ENCODE data around the gene STK24. TPM values are rescaled to one million over a fixed set of nuclear protein-coding genes. Genes with fewer than 3 reads are reported as not detected.

Gene STK24
- total RNA-seq, 4 donors from 2014 or later, result 29.7 to 73.5 (median 62.6) TPM

- H3K27me3 ChIP-seq, result no peaks in the 10 kb centered on the region
- DNase-seq, result no peak
- H3K4me3 ChIP-seq, result no peak overlapping the region
- intact Hi-C loops (cut with DNase I; ENCODE audit: low total_unique reads), result no loop called here
- peaks cover 13 to 24% of the 10 kb centered on the region in 2 donors for H3K4me1 ChIP-seq
- TF ChIP-seq POLR2A (IDR thresholded peaks at IDR 0.05) (no peak), CTCF (IDR thresholded peaks at IDR 0.05) (no peak)
- no peaks in the 10 kb centered on the region for H3K36me3 ChIP-seq
- peak overlapping the region in 1 of 2 donors; percentile 12 for H3K27ac ChIP-seq
- no peaks in the 10 kb centered on the region for H3K9me3 ChIP-seq
Measured at GRCh38 chr13:98506322-98506721, 70.6 kb downstream of the STK24 start.

GRCh38 chr13:98505217-98505616 lies 71.7 kb downstream of the STK24 start:
- Histone ChIP-seq H3K27ac (no peak overlapping the region), H3K4me1 (peaks cover 13 to 24% of the 10 kb centered on the region in 2 donors), H3K36me3 (no peaks in the 10 kb centered on the region), H3K4me3 (no peak overlapping the region), H3K27me3 (no peaks in the 10 kb centered on the region), H3K9me3 (no peaks in the 10 kb centered on the region)
- no peak for TF ChIP-seq CTCF (IDR thresholded peaks at IDR 0.05)
- TF ChIP-seq POLR2A (IDR thresholded peaks at IDR 0.05), result no peak
- DNase-seq, result no peak
- intact Hi-C loops (cut with DNase I; ENCODE audit: low total_unique reads), result no loop called here

GRCh38 chr13:98504371-98504963 lies 72.4 kb downstream of the STK24 start:
- no peak for DNase-seq
- Histone ChIP-seq H3K9me3 (no peaks in the 10 kb centered on the region), H3K36me3 (no peaks in the 10 kb centered on the region), H3K27ac (peak overlapping the region; percentile 41 to 55), H3K27me3 (no peaks in the 10 kb centered on the region), H3K4me1 (peaks cover 9 to 24% of the 10 kb centered on the region in 2 donors), H3K4me3 (no peak overlapping the region)
- intact Hi-C loops (cut with DNase I; ENCODE audit: low total_unique reads), result no loop called here
- TF ChIP-seq POLR2A (IDR thresholded peaks at IDR 0.05) (no peak), CTCF (IDR thresholded peaks at IDR 0.05) (no peak)

- Histone ChIP-seq H3K27me3 (no peaks in the 10 kb centered on the region), H3K4me3 (no peak overlapping the region), H3K27ac (peak overlapping the region; percentile 41 to 55), H3K4me1 (peaks cover 6 to 24% of the 10 kb centered on the region in 2 donors), H3K36me3 (no peaks in the 10 kb centered on the region), H3K9me3 (no peaks in the 10 kb centered on the region)
- DNase-seq, result no peak
- TF ChIP-seq CTCF (IDR thresholded peaks at IDR 0.05), result no peak
- no peak for TF ChIP-seq POLR2A (IDR thresholded peaks at IDR 0.05)
- intact Hi-C loops (cut with DNase I; ENCODE audit: low total_unique reads), result no loop called here
Measured at GRCh38 chr13:98504029-98504351, 72.9 kb downstream of the STK24 start.

- H3K36me3 ChIP-seq, result no peaks in the 10 kb centered on the region
- H3K4me3 ChIP-seq, result no peak overlapping the region
- no peaks in the 10 kb centered on the region for H3K9me3 ChIP-seq
- H3K27me3 ChIP-seq, result no peaks in the 10 kb centered on the region
- peak overlapping the region; percentile 41 to 55 for H3K27ac ChIP-seq
- intact Hi-C loops (cut with DNase I; ENCODE audit: low total_unique reads), result no loop called here
- no peak for DNase-seq
- no peak for TF ChIP-seq POLR2A (IDR thresholded peaks at IDR 0.05)
- no peak for TF ChIP-seq CTCF (IDR thresholded peaks at IDR 0.05)
- H3K4me1 ChIP-seq, result peaks cover 6 to 24% of the 10 kb centered on the region in 2 donors
Measured at GRCh38 chr13:98503175-98504028, 73.5 kb downstream of the STK24 start.
